ENCODE measurements around the gene METTL1. TPM values are rescaled to one million over a fixed set of nuclear protein-coding genes. Genes with fewer than 3 reads are reported as not detected.

Gene METTL1
- total RNA-seq, 1 experiment from 2014 or later = 13.8 TPM

DNA sequence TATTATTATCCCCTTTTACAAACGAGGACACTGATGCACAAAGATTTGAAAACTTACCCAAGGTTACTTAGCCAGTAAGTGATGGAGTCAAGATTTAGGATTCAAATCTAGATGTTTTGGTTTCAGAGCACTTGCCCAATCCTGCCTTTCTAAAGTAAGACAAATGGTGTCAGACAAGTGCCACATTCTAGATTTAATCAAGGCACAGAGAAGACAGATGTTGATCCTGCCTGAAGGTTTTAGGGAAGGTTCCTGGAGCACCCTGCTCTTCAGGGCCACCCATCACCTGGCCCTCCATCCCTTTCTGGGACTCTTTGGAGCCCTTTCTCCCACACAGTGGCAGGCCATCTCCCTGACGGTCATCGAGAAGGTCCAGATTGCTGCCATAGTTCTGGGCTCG lies 14.1 kb downstream of the METTL1 start:
- DNase-seq = no peak
- no peaks in the 10 kb centered on the region for H3K36me3 ChIP-seq (replicated peaks; ENCODE audit: control insufficient read depth, insufficient read depth, low read length)
- peaks cover 73% of the 10 kb centered on the region for H3K27me3 ChIP-seq (ENCODE audit: control insufficient read depth, insufficient read depth, low read length)
- H3K4me3 ChIP-seq (ENCODE audit: insufficient read depth, low read depth, low read length) = no peak overlapping the region

GRCh38 chr12:57756406-57757341 lies 15.2 kb downstream of the METTL1 start:
- Histone ChIP-seq H3K27me3 (ENCODE audit: control insufficient read depth, insufficient read depth, low read length) (peaks cover 64% of the 10 kb centered on the region), H3K36me3 (replicated peaks; ENCODE audit: control insufficient read depth, insufficient read depth, low read length) (no peaks in the 10 kb centered on the region), H3K4me3 (ENCODE audit: insufficient read depth, low read depth, low read length) (no peak overlapping the region)
- DNase-seq = peak; percentile 97

DNA sequence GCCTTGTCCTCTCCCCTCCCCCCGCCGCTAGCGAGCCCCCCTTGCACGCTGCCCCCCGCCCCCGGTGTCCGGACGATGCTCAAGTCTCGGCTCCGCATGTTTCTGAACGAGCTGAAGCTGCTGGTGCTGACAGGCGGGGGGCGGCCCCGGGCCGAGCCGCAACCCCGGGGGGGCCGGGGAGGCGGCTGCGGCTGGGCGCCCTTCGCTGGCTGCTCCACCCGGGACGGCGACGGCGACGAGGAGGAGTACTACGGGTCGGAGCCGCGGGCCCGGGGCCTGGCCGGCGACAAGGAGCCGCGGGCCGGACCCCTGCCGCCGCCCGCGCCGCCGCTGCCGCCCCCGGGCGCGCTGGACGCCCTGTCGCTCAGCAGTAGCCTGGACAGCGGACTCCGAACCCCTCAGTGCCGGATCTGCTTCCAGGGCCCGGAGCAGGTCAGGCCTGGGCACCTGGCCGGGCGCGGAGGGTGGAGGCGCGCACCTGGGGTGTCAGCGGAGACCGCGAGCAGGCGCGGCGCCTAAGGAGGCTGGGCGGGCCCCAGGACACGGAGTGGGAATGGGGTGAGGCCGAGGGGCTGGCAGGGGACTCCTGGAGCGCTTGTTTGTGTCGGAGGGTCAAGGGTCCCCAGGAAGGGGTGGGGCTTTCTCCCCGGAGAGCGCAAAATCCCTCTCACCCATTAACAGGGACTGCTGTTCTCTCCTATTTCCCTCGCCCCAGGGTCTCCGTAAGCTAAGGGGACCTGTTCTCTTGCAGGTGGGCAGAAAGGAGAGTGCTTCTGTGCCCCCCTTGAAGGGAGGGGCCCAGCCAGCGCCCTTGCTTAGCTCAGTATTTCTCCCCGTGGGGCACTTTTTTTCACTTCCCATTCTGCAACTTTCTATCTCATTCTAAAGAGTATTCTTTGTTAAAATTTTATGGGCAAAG lies 16.2 kb downstream of the METTL1 start:
- Histone ChIP-seq H3K4me3 (ENCODE audit: insufficient read depth, low read depth, low read length) (peak overlapping the region; percentile 49), H3K27me3 (ENCODE audit: control insufficient read depth, insufficient read depth, low read length) (peaks cover 55% of the 10 kb centered on the region), H3K36me3 (replicated peaks; ENCODE audit: control insufficient read depth, insufficient read depth, low read length) (peaks cover 1% of the 10 kb centered on the region)
- DNase-seq = peak; percentile 78

DNA sequence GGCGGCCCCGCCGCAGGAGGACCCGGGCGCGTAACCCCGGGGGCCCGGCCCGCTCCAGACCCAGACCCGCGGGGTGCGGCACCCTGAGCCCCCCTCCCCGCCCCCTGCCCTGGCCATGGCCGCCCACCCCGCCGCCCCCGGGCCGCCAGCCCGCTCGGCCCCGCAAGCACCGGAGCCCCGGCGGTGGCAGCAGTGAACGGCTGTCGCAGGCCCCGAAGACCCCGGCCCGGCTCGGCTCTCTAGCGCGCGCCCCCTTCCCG lies 16.8 kb downstream of the METTL1 start:
- Histone ChIP-seq H3K36me3 (replicated peaks; ENCODE audit: control insufficient read depth, insufficient read depth, low read length) (peaks cover 6% of the 10 kb centered on the region), H3K4me3 (ENCODE audit: insufficient read depth, low read depth, low read length) (peak overlapping the region; percentile 49), H3K27me3 (ENCODE audit: control insufficient read depth, insufficient read depth, low read length) (peaks cover 53% of the 10 kb centered on the region)
- no peak for DNase-seq

- peak; percentile 94 for DNase-seq
- peaks cover 53% of the 10 kb centered on the region for H3K27me3 ChIP-seq (ENCODE audit: control insufficient read depth, insufficient read depth, low read length)
Observed at GRCh38 chr12:57754411-57755193, 17.3 kb downstream of the METTL1 start, which contains the start of gene MARCHF9. MARCHF9 (plus strand) TSS chr12:57755103; CDS start chr12:57755529, 426 bp downstream.

DNA sequence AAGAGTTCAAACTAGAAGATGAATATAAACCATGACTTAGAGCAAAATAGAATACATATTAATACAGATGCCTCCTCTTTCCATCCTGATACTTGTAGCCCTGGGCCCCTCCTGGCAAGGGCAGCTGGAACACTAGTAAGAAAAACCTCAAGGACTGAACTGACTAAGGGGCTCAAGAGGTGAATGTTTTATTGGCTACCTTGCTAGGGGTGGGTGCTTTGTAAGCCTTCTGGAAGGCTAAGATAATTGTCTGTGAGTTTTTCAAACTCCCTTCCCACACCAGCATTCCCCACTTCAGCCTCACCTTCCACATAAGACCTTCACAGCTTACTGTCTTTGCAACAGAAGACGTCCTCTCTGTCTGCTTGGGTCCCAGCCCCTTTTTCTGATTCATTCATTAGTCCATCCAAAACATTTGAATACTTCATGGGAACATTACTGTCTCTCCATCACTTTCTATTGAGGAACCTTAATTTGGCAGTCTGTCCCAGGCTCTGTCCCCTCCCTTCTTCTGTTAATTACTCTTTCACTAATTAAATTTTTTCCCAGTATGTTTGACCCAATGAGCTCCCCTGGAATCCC lies 18.1 kb downstream of the METTL1 start:
- Histone ChIP-seq H3K4me3 (ENCODE audit: insufficient read depth, low read depth, low read length) (no peak overlapping the region; the same call in 1 of the 2 replicates), H3K27me3 (ENCODE audit: control insufficient read depth, insufficient read depth, low read length) (peaks cover 49% of the 10 kb centered on the region), H3K36me3 (replicated peaks; ENCODE audit: control insufficient read depth, insufficient read depth, low read length) (peaks cover 12% of the 10 kb centered on the region)
- DNase-seq = no peak

More at GRCh38 chr12:57754411-57755193, 17.3 kb downstream of the METTL1 start, which contains the start of gene MARCHF9:
- Histone ChIP-seq H3K36me3 (replicated peaks; ENCODE audit: control insufficient read depth, insufficient read depth, low read length) (peaks cover 7% of the 10 kb centered on the region), H3K4me3 (ENCODE audit: insufficient read depth, low read depth, low read length) (peak within 1 kb of the TSS; percentile 49)

- Histone ChIP-seq H3K4me3 (ENCODE audit: insufficient read depth, low read depth, low read length) (no peak overlapping the region), H3K27me3 (ENCODE audit: control insufficient read depth, insufficient read depth, low read length) (peaks cover 37% of the 10 kb centered on the region)
- DNase-seq = no peak
Observed at GRCh38 chr12:57752668-57753000, 19.3 kb downstream of the METTL1 start.

GRCh38 chr12:57751788-57752667 lies 19.9 kb downstream of the METTL1 start, which contains the start of gene CDK4:
CDK4 (minus strand) TSS chr12:57752310; CDS start chr12:57751717, 593 bp downstream.
- DNase-seq = peak; percentile 98
- Histone ChIP-seq H3K36me3 (replicated peaks; ENCODE audit: control insufficient read depth, insufficient read depth, low read length) (peaks cover 19% of the 10 kb centered on the region), H3K4me3 (ENCODE audit: insufficient read depth, low read depth, low read length) (peak within 1 kb of the TSS; percentile 82), H3K27me3 (ENCODE audit: control insufficient read depth, insufficient read depth, low read length) (peaks cover 34% of the 10 kb centered on the region)

More at GRCh38 chr12:57752668-57753000, 19.3 kb downstream of the METTL1 start:
- H3K36me3 ChIP-seq (replicated peaks; ENCODE audit: control insufficient read depth, insufficient read depth, low read length) = peaks cover 16% of the 10 kb centered on the region

DNA sequence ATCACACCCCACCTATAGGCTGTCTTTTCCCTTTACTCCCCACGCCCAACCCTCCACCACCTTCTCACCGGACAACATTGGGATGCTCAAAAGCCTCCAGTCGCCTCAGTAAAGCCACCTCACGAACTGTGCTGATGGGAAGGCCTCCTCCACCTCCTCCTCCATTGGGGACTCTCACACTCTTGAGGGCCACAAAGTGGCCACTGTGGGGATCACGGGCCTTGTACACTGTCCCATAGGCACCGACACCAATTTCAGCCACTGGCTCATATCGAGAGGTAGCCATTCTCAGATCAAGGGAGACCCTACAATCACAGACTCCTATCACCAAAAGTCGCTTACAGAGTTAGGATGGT lies 20.5 kb downstream of the METTL1 start:
- peak overlapping the region; percentile 82 for H3K4me3 ChIP-seq (ENCODE audit: insufficient read depth, low read depth, low read length)
- no peak for DNase-seq
- H3K36me3 ChIP-seq (replicated peaks; ENCODE audit: control insufficient read depth, insufficient read depth, low read length) = peaks cover 22% of the 10 kb centered on the region
- H3K27me3 ChIP-seq (ENCODE audit: control insufficient read depth, insufficient read depth, low read length) = peaks cover 28% of the 10 kb centered on the region

DNA sequence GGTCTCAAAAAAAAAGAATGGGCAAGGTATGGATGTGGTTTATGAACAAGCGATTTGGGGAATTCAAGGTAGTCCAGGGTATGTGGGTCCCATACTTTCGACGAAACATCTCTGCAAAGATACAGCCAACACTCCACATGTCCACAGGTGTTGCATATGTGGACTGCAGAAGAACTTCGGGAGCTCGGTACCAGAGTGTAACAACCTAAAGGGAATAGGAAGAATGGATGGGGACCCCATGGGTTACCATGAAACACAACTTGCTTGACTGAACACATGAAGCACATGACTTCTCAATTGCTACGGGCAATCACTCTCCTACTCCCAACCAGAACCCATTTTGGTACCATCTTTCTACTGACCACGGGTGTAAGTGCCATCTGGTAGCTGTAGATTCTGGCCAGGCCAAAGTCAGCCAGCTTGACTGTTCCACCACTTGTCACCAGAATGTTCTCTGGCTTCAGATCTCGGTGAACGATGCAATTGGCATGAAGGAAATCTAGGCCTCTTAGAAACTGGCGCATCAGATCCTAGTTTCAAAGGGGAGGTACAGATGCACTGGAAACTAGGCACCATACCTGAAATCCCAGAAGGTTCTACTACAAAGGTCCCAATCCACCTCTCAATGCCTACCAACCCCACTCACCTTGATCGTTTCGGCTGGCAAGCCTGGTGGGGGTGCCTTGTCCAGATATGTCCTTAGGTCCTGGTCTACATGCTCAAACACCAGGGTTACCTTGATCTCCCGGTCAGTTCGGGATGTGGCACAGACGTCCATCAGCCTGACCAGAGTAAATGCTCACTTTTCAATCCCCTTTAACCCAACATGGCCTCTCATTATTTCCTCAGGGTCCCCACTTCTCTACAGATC lies 21.1 kb downstream of the METTL1 start:
- DNase-seq = no peak
- H3K36me3 ChIP-seq (replicated peaks; ENCODE audit: control insufficient read depth, insufficient read depth, low read length) = peaks cover 23% of the 10 kb centered on the region
- H3K4me3 ChIP-seq (ENCODE audit: insufficient read depth, low read depth, low read length) = peak overlapping the region; percentile 82
- peaks cover 21% of the 10 kb centered on the region for H3K27me3 ChIP-seq (ENCODE audit: control insufficient read depth, insufficient read depth, low read length)

- H3K27me3 ChIP-seq (ENCODE audit: control insufficient read depth, insufficient read depth, low read length) = peaks cover 8% of the 10 kb centered on the region; the same call in 1 of the 2 replicates
- peaks cover 23% of the 10 kb centered on the region for H3K36me3 ChIP-seq (replicated peaks; ENCODE audit: control insufficient read depth, insufficient read depth, low read length)
- no peak overlapping the region for H3K4me3 ChIP-seq (ENCODE audit: insufficient read depth, low read depth, low read length)
- DNase-seq = no peak
Observed at GRCh38 chr12:57749061-57749460, 22.8 kb downstream of the METTL1 start.

DNA sequence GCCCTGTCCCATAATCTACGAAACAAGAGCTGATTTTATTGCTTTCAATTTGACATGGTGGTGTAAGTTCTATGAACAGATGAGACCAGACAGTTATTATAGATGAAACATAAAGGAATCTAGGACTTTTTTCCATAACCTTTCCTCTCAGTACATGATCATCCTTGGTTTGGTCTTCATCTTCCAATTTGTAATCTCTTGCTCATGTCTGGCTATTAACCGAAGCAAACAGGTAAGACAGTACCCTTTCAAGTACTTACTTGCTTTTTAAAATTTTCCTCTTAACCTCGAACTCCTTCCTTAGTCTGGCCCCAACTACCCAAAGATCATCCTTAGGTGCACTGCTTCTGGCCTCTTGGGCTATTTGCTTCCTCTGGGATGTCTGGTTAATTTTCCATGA lies 25.9 kb downstream of the METTL1 start:
- Histone ChIP-seq H3K36me3 (replicated peaks; ENCODE audit: control insufficient read depth, insufficient read depth, low read length) (peaks cover 23% of the 10 kb centered on the region), H3K27me3 (ENCODE audit: control insufficient read depth, insufficient read depth, low read length) (peaks cover 21% of the 10 kb centered on the region), H3K4me3 (ENCODE audit: insufficient read depth, low read depth, low read length) (peak overlapping the region; percentile 81; the same call in 1 of the 2 replicates)
- DNase-seq = no peak

Data from H7 (cell line).